Mucosa of descending colon (tissue), 3 donors: ENCODE data around the gene AKR7A3. TPM values are rescaled to one million over a fixed set of nuclear protein-coding genes. Genes with fewer than 3 reads are reported as not detected.
"Not testable (repeated sequence)": the region's sequence is repeated elsewhere in the genome, so short reads cannot be mapped to it uniquely, and the experiment has no call there.

Source experiments
- ATAC-seq: fragments of 200-7000 bp; cut with Tn5 transposase; one replicate; pipeline ENCODE4 v1.9.1; 2020; ENCODE audit warnings: mild to moderate bottlenecking, moderate library complexity
- DNase-seq, 3 donors: peaks; one replicate each; pipeline ENCODE4 v3.0.0-alpha.2; 2020
- H3K36me3 ChIP-seq: fragments of 200-600 bp; one replicate; pipeline ENCODE4 v1.8.0; 2021; ENCODE audit warnings: low read depth, mild to moderate bottlenecking
- H3K4me1 ChIP-seq: fragments of 200-600 bp; one replicate; pipeline ENCODE4 v1.8.0; 2021; ENCODE audit warnings: low read depth, mild to moderate bottlenecking
- H3K4me3 ChIP-seq: fragments of 200-600 bp; one replicate; pipeline ENCODE4 v1.8.0; 2021; ENCODE audit warnings: mild to moderate bottlenecking
- H3K9me3 ChIP-seq: fragments of 200-600 bp; one replicate; pipeline ENCODE4 v1.8.0; 2021; ENCODE audit warnings: mild to moderate bottlenecking
- CTCF ChIP-seq: fragments of 200-600 bp; IDR thresholded peaks from one replicate; pipeline ENCODE4 v1.8.0; 2022; ENCODE audit warnings: antibody characterized with exemption, mild to moderate bottlenecking
- intact Hi-C, 2 donors: fragments of 100-400 bp; cut with DNase I in 1 of 2; cut with micrococcal nuclease in 1 of 2; formaldehyde crosslinking; loops; one replicate each; pipeline versions ENCODE4 v1.11.0 to v1.11.1; 2022; cut with DNase I, micrococcal nuclease
- long read RNA-seq, 2 donors: library from polyadenylated mRNA; unstranded; transcript quantifications; one replicate each; pipeline ENCODE4 v2.0.0, GENCODE V29; 2019 to 2021
- total RNA-seq, 3 donors: library from RNA; stranded (reverse); fragmentation: NEBNext Ultra II Directional in 2 of 3; extraction: Animal tissue kit (Norgen Biotek cat#: 25700) in 2 of 3; gene quantifications; one replicate each; pipeline versions ENCODE4 v1.2.1 to v1.2.4, GENCODE V29; 2021 to 2023
- donor health status: DM: no; HTN: no; CAD: no; lungs with moderate emphysema.
- donor health status: DM: no; HTN: no; CAD: no.
- donor health status: DM: no; HTN: yes; CAD: no.

AKR7A3 gene
- 10 to 100 TPM; 40.9 to 97.8 (median 93.7) TPM for total RNA-seq
- long read RNA-seq, donor 1, transcript AKR7A3-201 (7 exons, 1,710 nt) = major isoform, 93 of 99 reads
- long read RNA-seq, donor 1, partial matches to known transcripts = 2 of 99 reads
- long read RNA-seq, donor 1, other reads (novel, unspliced or antisense) = 4 of 99 reads
- long read RNA-seq, donor 2, transcript AKR7A3-201 (7 exons, 1,710 nt) = major isoform, 239 of 253 reads
- long read RNA-seq, donor 2, partial matches to known transcripts = 4 of 253 reads
- long read RNA-seq, donor 2, other reads (novel, unspliced or antisense) = 10 of 253 reads

GRCh38 chr1:19288324-19289241 lies at the start of gene AKR7A3:
AKR7A3 (minus strand) TSS chr1:19288770; CDS start chr1:19288709, 61 bp downstream.
- ATAC-seq (peak; percentile 88), DNase-seq (peak; percentile 86 to 89 (median 89))
- Histone ChIP-seq H3K4me1 (peaks cover 19% of the 10 kb centered on the region), H3K4me3 (peak within 1 kb of the TSS; percentile 28)
- intact Hi-C loops, H3K36me3 ChIP-seq, H3K9me3 ChIP-seq: not testable (repeated sequence)

GRCh38 chr1:19338323-19338762 lies 49.8 kb upstream of the AKR7A3 start:
- Histone ChIP-seq H3K4me1 (no peaks in the 10 kb centered on the region), H3K4me3 (no peak overlapping the region), H3K9me3 (no peaks in the 10 kb centered on the region), H3K36me3 (peaks cover 6% of the 10 kb centered on the region)
- DNase-seq (peak in 1 of 3 donors; percentile 28), ATAC-seq (peak; percentile 18)
- no peak for TF ChIP-seq CTCF
- intact Hi-C loops = no loop called here

GRCh38 chr1:19337289-19337688 lies 48.7 kb upstream of the AKR7A3 start:
- Histone ChIP-seq H3K4me3 (no peak overlapping the region), H3K36me3 (no peaks in the 10 kb centered on the region), H3K9me3 (no peaks in the 10 kb centered on the region), H3K4me1 (no peaks in the 10 kb centered on the region)
- no peak for TF ChIP-seq CTCF
- intact Hi-C loops = no loop called here
- no peak for ATAC-seq
- DNase-seq = no peak

GRCh38 chr1:19336543-19336942 lies 48.0 kb upstream of the AKR7A3 start:
- Histone ChIP-seq H3K36me3 (no peaks in the 10 kb centered on the region), H3K9me3 (no peaks in the 10 kb centered on the region), H3K4me3 (no peak overlapping the region), H3K4me1 (no peaks in the 10 kb centered on the region)
- peak; percentile 32 for ATAC-seq
- no peak for DNase-seq
- intact Hi-C loops = no loop called here
- no peak for TF ChIP-seq CTCF

- no peak for ATAC-seq
- no peak for TF ChIP-seq CTCF
Measured at GRCh38 chr1:19333587-19334354, 45.2 kb upstream of the AKR7A3 start.

More at GRCh38 chr1:19333587-19334354, 45.2 kb upstream of the AKR7A3 start:
- DNase-seq = no peak
- Histone ChIP-seq H3K36me3 (no peaks in the 10 kb centered on the region), H3K4me1 (no peaks in the 10 kb centered on the region), H3K9me3 (no peaks in the 10 kb centered on the region), H3K4me3 (no peak overlapping the region)
- intact Hi-C loops = no loop called here
